Mucosa of gallbladder (tissue), 1 donor: ENCODE measurements around the gene GLB1L3. TPM values are rescaled to one million over a fixed set of nuclear protein-coding genes. Genes with fewer than 3 reads are reported as not detected.
A peak's percentile ranks its signal among the peaks of the same experiment; 100 is the strongest.
"Not testable (repeated sequence)": the region's sequence is repeated elsewhere in the genome, so short reads cannot be mapped to it uniquely, and the experiment has no call there.

ENCODE experiments used
- DNase-seq: peaks from one replicate; pipeline ENCODE4 v3.0.0-alpha.2; 2020; ENCODE audit warnings: low spot score
- total RNA-seq: library from RNA; stranded (reverse); gene quantifications from one replicate; pipeline ENCODE4 v1.2.1, GENCODE V29; 2021
- donor health status: DM: no; HTN: no; CAD: no.

GLB1L3 gene
- total RNA-seq, 1 donor from 2014 or later = not detected

DNA sequence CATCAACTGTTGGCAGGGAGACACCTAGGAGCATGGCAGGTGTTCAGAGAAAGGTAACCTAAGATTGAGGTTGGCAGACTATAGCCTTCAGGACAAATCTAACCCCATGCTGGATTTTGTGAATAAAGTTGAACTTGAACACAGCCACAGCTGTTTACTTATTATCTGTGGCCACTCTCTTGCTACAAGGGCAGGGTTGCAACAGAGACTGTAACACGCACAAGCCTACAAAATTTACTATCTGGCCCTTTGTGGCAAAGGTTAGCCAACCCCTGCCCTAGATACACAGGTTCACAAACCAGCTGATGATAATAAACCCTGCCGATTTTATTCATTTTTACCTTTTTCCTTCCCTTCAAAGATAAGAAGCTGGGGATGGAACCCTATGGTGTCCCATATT, 25.5 kb upstream of the GLB1L3 start:
- no peak for DNase-seq

- DNase-seq = no peak
These were observed 23.6 kb upstream of the GLB1L3 start for GRCh38 chr11:134252346-134253187.

DNA sequence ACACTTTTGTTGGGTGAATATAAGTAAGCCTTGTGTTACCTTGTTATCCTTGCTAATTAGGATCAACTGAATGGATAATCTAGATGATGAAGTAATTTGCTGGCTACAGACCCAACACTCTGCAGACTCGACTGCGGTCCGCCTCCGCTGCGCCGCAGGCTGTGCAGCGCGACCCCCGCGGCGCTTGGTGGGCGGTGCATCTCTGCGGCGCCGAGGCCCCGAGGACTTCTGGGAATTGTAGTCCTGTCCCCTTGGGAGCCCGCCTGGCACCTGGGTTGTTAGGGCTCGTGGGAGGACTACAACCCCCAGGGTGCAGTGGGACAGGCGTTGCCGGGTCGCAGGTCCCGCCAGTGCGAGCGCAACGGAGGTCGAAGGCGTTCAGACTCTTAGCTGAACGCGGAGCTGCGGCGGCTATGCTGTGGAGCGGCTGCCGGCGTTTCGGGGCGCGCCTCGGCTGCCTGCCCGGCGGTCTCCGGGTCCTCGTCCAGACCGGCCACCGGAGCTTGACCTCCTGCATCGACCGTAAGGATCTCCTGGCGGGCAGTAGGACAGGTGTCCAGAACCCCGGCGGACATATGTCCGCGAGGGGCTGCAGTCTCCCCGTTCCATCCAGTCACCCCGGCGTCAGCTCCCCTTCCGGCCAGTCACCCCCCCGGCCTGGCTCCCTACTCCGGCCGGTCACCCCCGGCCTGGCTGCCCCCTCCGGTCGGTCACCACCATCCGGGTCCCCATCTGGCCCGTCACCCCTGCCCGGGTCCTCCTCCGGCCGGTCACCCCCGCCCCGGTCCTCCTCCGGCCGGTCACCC, 22.8 kb upstream of the GLB1L3 start, which contains the start of the genes ACAD8 and THYN1:
TSS of gene ACAD8 (plus strand) at position 381 of the 806 bp plus-strand sequence. CDS start at position 414, 33 bp downstream.
TSS of gene THYN1 (minus strand) at position 165 of the 806 bp plus-strand sequence. CDS start 470 bp downstream, outside the sequence.
- DNase-seq = peak; percentile 97

- no peak for DNase-seq
These were observed 21.6 kb upstream of the GLB1L3 start for GRCh38 chr11:134254433-134255183.

DNA sequence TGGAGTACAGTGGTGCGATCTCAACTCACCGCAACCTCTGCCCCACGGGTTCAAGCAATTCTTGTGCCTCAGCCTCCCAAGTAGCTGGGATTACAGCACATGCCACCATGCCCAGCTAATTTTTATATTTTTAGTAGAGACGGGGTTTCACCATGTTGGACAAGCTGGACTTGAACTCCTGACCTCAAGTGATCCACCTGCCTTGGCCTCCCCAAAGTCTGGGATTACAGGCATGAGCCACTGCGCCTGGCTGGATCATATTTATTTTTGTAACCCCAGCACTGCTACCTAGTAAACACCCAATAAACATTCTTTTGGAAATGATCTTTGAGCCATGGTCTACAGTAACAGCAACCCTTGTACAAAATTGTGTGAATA, 21.0 kb upstream of the GLB1L3 start:
- not testable (repeated sequence) for DNase-seq

DNA sequence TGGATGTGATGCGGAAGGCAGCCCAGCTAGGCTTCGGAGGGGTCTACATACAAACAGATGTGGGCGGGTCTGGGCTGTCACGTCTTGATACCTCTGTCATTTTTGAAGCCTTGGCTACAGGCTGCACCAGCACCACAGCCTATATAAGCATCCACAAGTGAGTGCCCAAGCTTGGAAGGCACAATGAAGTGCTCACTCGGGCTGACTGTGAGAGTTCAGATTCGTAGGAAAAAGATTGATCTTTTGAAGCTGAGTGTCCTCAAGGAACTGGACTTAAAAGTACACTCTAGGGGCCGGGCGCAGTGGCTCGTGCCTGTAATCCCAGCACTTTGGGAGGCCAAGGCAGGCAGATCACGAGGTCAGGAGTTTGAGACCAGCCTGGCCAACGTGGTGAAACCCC, 19.1 kb upstream of the GLB1L3 start:
- DNase-seq = no peak

- no peak for DNase-seq
These were observed 17.6 kb upstream of the GLB1L3 start for GRCh38 chr11:134258577-134258976.

- DNase-seq = no peak
These were observed 15.7 kb upstream of the GLB1L3 start for GRCh38 chr11:134260503-134260902.

- no peak for DNase-seq
These were observed 15.2 kb upstream of the GLB1L3 start for GRCh38 chr11:134260983-134261382.

DNA sequence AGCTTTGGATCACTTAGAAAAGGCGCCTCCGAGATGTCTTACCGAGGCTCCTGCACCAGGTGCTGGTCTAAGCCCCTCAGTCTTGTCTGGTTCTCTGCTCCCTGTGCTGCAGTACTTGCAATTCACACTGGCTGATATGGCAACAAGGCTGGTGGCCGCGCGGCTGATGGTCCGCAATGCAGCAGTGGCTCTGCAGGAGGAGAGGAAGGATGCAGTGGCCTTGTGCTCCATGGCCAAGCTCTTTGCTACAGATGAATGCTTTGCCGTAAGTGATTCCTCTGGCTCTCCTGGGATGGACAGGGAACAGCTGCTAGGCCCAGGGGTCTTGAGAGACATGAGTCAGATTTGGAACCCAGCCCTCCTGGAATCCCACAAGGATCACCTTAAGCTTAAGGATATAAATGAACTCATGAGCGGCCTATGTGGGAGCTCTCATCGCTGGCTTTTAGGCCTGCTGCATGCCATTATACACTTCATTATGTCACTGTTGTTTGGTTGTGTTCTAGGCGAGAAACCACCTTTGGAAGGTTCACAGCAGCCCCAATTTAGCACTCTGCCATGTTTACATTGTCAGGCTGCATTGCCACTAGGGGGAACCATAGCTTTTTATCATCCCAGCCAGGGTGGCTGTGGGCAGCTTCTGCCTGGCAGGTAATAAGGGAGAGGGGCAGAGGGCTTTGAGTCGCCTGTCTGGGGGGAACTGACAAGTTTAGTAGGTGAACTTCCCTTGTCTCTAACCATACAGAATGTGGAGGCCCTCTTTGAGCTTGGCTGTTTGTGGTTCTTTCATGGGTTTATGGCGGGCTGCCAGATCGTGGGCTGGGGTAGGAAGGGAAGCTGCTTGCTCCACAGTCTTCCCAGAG, 14.3 kb upstream of the GLB1L3 start:
- DNase-seq = no peak

DNA sequence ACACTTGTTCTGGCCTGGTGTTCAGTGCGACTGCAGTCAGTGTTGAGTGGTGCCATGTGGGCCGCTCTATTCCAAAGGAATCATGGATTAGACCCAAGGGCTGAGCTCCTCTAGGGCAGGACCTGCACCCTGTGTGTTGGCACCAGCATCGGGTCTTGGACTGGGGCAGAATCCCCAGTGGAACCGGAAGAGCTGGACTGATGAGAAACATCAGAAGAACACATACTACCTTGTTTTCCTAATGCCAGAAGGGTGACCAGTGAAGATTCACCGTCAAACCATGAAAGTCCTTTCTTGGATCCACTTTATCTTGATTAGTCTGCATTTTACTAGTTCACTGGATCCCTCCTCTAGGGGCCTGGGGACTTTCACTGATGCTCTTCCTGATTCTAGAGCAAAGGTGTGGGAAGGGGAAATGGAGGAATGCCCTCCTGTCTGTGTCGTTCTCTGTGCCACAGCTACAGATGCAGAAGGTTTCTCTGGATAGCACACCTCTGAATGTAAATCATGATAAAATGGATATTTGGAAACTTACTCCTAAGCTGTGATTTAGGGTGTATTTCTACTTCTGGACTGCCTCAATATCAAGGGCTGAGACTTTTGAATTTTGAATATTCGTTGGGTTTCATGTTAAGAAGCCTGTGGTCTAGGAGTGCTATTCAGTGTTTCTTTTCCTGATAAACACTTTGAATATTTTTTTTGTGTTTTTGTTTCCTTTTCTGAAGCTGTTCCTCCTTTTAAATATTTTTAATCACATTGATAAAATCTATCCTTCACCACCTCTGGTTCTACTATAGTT, 11.0 kb upstream of the GLB1L3 start:
- DNase-seq = no peak

DNA sequence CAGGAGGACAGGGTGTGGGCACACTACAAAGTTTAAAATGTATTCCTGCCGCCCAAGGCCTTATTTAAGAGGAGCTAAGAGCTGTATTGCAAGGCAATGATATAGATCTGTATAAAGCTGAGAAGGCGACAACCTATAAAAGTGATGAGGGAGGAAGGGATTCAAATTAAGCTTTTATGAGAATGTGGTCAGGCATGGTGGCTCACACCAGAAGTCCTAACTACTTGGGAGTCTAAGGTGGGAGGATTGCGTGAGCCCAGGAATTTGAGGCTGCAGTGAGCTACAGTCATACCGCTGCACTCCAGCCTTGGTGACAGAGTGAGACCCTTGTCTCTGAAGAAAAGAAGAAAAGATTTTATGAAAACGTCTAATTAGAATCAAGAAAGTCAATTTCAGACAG, 9.7 kb upstream of the GLB1L3 start:
- DNase-seq = no peak

DNA sequence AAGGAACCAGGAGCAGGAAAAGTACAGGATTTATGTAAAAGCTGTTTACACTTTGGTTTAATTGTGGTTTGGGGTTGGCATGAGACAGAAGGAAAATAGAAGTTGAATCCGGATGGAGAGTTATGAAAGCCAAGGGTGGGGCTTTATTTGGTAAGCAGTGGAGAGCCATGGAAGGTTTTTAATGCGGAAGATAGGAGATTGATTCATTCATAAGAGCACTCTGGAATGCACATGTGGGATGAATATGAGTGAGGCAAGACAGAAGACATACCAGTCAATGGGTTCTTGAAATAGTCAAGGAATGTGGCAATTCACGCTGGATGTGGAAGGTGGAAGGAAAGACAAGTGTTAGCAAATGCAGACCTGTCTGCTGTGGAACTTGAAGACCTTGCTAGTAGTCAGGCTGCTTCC, 9.3 kb upstream of the GLB1L3 start:
- no peak for DNase-seq

GRCh38 chr11:134267461-134267860, 8.7 kb upstream of the GLB1L3 start:
- no peak for DNase-seq

- no peak for DNase-seq
These were observed 8.2 kb upstream of the GLB1L3 start for GRCh38 chr11:134267966-134268365.

DNA sequence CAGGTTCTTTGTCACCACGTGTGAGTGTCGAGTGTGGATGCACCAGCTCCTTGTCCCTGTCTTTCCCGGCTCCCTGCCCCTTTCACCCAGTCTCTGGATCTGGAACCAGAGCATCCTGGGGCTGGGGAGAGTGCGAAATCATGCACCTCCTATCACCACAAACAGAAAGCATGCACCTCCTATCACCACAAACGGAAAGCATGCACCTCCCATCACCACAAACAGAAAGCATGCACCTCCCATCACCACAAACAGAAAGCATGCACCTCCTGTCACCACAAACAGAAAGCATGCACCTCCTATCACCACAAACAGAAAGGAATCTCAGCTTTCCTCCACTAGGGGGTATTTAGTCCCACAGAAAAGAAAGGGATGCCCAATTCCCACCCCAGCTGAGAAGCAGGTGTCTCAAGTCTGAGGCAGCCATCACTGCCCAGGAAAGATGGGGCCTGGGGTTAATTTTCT, 5.9 kb upstream of the GLB1L3 start:
- no peak for DNase-seq

DNA sequence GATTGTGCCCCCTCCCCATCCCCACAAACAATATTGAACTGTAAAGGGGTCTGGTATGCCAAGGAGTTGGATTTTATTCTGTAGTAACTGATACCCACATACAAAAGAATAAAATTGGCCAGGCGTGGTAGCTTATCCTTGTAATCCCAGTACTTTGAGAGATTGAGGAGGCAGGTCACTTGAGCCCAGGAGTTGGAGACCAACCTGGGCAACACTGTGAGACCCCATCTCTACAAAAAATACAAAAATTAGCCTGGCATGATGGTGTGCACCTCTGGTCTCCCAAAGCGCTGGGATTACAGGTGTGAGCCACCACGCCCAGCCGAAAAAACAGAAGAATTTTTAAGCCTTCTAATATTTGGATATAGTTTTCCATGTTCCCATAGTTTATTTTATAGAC, 4.2 kb upstream of the GLB1L3 start:
- DNase-seq = no peak

GRCh38 chr11:134272381-134273316, 3.5 kb upstream of the GLB1L3 start:
- DNase-seq = no peak

DNA sequence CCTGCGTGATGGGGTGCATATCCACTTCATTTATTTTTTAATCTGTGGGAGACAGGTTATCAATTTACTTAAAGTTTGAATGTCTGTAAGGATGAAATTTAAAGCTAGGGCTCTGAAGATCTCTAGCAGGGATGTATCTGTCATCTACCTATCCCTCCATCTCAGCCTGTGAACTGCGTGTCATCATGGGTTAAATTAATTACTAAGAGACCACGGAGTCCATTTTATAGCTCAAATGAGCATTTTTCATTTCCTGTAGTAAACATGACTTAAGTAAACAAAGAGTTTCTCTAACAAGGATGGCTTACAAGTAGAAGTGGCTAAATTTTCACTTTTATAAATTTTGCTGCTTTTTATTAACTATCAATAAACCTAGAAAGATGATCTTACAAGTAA, 2.9 kb upstream of the GLB1L3 start:
- DNase-seq = no peak
